Duodenal mucosa (tissue), 2 donors: Measurements from ENCODE around the gene FAM219A.

Source experiments
- H3K27ac ChIP-seq: one replicate; pipeline ENCODE4 v1.7.0; 2013; ENCODE audit warnings: low read depth, low read length
- H3K27me3 ChIP-seq, 2 donors: one replicate each; pipeline ENCODE4 v1.7.0; 2013; ENCODE audit warnings: low read length in 2 of 2, control low read depth in 1 of 2; ENCODE audit not compliant: insufficient read depth in 2 of 2, control insufficient read depth in 1 of 2
- H3K36me3 ChIP-seq, 2 donors: one replicate each; pipeline ENCODE4 v1.7.0; 2013; ENCODE audit warnings: low read length in 2 of 2, control low read depth in 1 of 2; ENCODE audit not compliant: insufficient read depth in 2 of 2, control insufficient read depth in 1 of 2
- H3K4me1 ChIP-seq, 2 donors: one replicate each; pipeline ENCODE4 v1.7.0; 2013; ENCODE audit warnings: low read length in 2 of 2, control low read depth in 1 of 2; ENCODE audit not compliant: insufficient read depth in 2 of 2, control insufficient read depth in 1 of 2
- H3K4me3 ChIP-seq, 2 donors: one replicate each; pipeline ENCODE4 v1.7.0; 2013; ENCODE audit warnings: low read length in 2 of 2, low read depth in 1 of 2
- H3K9ac ChIP-seq, 2 donors: one replicate each; pipeline ENCODE4 v1.7.0; 2013; ENCODE audit warnings: low read length in 2 of 2, low read depth in 1 of 2
- H3K9me3 ChIP-seq, 2 donors: one replicate each; pipeline ENCODE4 v1.7.0; 2013; ENCODE audit warnings: low read length in 2 of 2, control low read depth in 1 of 2; ENCODE audit not compliant: control insufficient read depth in 1 of 2

FAM219A gene

DNA sequence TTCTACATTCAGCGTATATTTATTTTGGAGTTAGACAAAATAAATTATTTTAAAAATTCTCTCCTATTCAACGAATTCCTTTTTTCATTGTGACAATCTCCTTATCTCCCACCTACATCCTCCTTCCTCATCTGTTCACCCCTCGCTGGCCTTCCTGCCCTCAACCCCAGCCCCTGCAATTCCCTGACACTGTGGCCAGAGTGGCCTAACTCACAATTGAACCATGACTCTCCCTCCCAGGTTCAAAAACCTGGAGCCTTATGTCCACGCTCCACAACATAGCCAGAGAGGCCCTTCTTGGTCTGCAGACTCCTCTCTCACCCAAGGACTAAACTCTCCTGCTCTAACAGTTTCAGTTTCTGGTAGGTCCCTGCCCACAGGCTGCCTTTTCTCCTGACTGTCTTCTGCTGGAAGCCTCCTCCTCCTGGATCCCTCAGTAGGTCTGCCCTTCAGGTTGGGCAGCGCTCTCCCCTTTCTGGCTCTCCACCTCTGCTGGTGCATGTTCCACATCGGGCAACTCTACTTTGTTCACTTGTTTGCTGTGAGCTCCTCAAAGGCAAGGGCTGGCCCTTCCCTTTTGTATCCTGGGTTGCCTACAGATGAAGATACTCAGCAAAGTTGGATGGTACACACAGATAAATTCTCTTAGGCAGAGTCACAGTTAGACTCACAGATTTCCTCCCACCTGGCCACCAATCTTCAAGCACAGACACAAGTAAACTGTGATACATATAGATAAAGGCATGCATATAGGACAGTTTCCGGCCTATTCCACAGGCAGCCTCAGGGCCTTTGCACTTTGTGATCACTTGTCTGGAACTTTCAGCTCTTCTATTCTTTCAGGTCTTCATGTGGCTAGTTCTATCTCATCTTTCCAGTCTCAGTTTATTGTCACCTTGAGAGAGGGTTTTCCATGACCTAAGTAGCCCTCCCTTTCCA lies 61.8 kb downstream of the FAM219A start:
- H3K27ac ChIP-seq, result no peak overlapping the region
- no peaks in the 10 kb centered on the region for H3K27me3 ChIP-seq
- no peak overlapping the region for H3K4me3 ChIP-seq
- no peaks in the 10 kb centered on the region for H3K9me3 ChIP-seq
- H3K4me1 ChIP-seq, result no peaks in the 10 kb centered on the region
- H3K36me3 ChIP-seq, result peaks cover 0 to 13% of the 10 kb centered on the region in 2 donors
- H3K9ac ChIP-seq, result no peak overlapping the region

DNA sequence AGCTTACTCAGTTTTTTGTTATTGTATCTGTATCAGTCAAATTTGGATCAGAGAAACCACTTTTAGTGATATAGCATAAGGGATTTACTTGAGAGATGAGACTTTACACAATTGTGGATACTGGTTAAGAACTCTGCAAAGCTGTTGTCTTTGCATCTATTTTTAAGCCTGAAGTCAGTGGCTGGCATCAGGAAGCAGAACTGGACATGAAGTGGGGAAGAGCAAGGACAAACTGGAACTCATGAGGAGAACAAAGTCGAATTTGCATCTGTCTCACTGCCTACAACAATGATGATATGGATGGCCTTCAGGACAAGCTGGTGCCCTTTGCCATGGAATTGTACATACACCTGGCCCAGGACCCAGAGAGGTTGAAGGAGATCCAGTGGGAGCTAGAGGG lies 65.9 kb downstream of the FAM219A start:
- H3K27me3 ChIP-seq, result no peaks in the 10 kb centered on the region
- H3K36me3 ChIP-seq, result peaks cover 0 to 3% of the 10 kb centered on the region in 2 donors
- no peak overlapping the region for H3K9ac ChIP-seq
- no peaks in the 10 kb centered on the region for H3K9me3 ChIP-seq
- H3K27ac ChIP-seq, result no peak overlapping the region
- H3K4me1 ChIP-seq, result no peaks in the 10 kb centered on the region
- H3K4me3 ChIP-seq, result no peak overlapping the region

DNA sequence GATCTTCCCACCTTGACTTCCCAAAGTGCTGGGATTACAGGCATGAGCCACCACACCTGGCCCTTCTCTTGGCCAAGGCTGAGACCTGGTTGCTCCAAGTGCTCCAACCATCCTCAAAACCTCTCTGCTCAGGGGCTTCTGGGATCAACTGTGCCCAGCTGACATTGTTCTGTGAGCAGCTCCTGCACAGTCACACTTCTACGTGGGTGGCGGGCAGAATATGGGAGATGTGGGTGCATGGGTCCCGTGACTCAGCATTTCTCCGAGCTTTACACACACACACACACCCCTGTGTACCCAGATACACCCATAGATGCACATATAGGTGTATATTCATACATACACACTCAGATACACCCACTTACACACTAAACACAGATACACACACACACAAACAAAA lies 71.1 kb downstream of the FAM219A start:
- Histone ChIP-seq H3K36me3 (no peaks in the 10 kb centered on the region), H3K9ac (no peak overlapping the region), H3K9me3 (no peaks in the 10 kb centered on the region), H3K4me1 (peaks cover 0 to 5% of the 10 kb centered on the region in 2 donors), H3K27me3 (no peaks in the 10 kb centered on the region), H3K27ac (no peak overlapping the region), H3K4me3 (no peak overlapping the region)

DNA sequence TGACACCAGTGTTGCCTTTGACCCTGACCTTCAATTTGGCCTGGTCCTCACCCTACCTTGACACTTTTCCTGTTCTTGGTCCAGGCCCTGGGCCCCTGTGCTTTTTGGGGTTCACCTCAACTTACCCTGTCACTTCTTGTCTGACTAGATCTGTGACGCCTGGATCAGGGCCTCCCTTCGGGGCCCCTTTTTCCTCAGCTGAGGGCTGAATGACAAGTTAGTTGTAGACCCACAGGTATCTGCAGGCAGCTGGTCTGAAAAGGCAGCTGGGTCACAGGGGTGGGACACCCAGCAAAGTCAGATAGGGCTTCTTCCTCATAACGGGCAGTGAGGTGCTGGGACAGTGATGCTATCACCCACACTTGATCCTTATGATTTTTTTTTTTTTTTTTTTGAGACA lies 71.7 kb downstream of the FAM219A start:
- H3K9me3 ChIP-seq, result no peaks in the 10 kb centered on the region
- H3K36me3 ChIP-seq, result no peaks in the 10 kb centered on the region
- H3K27me3 ChIP-seq, result no peaks in the 10 kb centered on the region
- H3K27ac ChIP-seq, result no peak overlapping the region
- peaks cover 0 to 5% of the 10 kb centered on the region in 2 donors for H3K4me1 ChIP-seq
- no peak overlapping the region for H3K4me3 ChIP-seq
- H3K9ac ChIP-seq, result no peak overlapping the region

DNA sequence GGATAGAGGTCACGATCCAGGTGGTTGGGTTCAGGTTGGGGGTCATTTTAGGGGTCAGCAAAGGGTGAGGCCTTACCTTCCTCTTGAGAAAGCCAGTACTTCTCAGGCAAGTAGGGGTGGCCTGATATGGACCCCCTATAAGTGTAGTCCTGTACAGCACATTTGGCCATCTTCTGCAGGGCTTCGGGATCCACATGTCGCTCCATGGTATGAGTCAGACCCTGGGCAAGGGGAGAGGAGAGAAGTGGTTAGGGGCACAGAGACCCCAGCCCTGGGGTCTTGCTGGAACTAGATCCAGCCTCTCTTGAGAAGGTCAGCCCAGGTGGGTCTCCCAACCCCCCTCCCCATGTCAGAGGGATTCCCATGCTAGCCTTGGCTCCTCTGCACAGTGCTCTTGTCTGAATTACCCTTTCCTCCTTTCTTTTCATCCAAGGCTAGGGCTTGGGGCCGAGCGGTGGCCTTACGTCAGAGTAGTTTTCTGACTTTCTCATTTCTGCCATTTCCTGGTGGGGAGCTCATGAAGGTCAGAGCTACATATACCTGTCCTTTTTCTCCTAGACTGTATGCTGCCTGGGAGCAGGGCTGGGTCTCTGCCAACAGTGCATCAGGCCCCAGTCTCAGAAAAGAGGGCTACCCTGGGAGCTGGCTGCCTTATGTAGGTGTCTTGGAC lies 72.7 kb downstream of the FAM219A start:
- Histone ChIP-seq H3K36me3 (no peaks in the 10 kb centered on the region), H3K9ac (no peak overlapping the region), H3K27me3 (no peaks in the 10 kb centered on the region), H3K9me3 (no peaks in the 10 kb centered on the region), H3K4me1 (peaks cover 6 to 12% of the 10 kb centered on the region in 2 donors), H3K27ac (no peak overlapping the region), H3K4me3 (no peak overlapping the region)

DNA sequence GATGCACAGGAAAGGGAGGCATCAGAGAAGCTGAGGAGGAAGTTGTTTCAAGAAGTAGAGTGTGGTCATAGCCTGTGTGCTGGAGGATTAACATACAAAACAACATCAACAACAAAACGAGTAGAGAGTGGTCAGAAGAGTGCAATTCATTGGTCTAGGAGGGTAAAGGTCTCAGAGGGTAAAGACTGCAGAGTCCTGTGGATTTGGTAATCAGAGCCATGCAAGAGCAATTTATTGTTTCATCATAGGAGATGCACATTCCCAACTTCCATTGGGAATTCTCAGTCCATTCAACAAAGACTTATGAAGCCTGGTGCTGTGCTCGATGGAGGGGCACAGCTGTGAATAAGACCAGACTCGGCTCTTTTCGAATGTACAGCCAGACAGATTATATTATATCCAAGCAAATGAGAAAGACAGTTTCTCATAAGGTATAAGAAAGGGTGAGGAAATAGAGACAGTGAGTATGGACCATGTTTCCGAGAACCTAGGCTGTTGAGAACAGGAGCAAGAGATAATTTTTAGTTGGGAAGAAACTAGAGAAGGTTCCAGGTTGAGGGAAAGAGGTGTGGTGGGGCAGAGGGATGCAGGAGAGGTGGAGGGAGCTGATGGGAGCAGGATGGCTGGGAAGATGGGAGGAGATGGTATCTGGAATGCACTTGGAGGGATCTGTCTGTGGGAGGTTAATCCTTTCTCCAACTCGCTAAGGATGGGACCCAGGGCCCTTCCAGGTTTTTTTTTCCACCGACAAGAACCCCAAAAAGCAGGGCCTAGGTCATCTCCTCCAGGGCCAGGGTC lies 73.8 kb downstream of the FAM219A start:
- Histone ChIP-seq H3K27ac (no peak overlapping the region), H3K9me3 (no peaks in the 10 kb centered on the region), H3K4me1 (peaks cover 17 to 22% of the 10 kb centered on the region in 2 donors), H3K36me3 (no peaks in the 10 kb centered on the region), H3K4me3 (no peak overlapping the region), H3K27me3 (no peaks in the 10 kb centered on the region), H3K9ac (no peak overlapping the region)

DNA sequence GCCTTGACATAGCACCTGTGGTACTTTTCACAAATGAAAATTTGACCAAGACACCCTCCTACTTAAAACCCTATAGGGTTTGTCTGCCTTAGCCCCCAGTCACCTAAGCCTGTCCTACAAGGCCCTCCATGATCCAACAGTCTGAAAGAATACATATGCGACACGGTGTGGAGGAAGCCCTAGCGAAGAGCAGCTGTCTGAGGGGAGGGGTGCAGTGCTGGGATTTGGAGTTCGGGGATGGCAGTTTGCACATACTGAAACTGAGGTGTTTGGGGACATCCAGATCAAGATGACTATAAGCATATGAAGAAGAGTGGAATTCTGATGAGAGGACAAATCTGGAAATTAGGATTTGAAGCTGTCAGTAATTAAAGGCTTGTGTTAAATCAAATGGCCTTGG lies 74.5 kb downstream of the FAM219A start:
- Histone ChIP-seq H3K27me3 (no peaks in the 10 kb centered on the region), H3K9me3 (no peaks in the 10 kb centered on the region), H3K27ac (no peak overlapping the region), H3K4me1 (peaks cover 23 to 27% of the 10 kb centered on the region in 2 donors), H3K36me3 (no peaks in the 10 kb centered on the region), H3K4me3 (no peak overlapping the region), H3K9ac (no peak overlapping the region)

DNA sequence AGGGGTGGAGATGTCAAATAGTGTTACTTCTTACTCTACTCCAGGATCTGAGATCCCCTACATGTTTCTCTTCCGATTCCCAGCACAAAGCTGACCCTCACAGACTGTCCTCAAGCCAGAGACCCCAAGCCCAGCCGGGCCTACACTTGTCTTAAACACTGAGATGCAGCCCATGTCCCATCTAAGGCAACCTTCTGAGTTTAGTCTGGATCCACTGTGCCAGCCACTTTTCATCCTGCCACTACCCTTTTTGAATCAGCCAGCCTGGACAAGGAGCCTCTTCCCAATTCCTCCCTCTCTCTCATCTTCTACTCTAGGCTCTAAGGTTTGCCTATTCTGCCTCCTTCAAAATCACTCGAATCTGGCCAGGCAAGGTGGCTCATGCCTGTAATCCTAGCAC lies 75.5 kb downstream of the FAM219A start:
- no peaks in the 10 kb centered on the region for H3K27me3 ChIP-seq
- peaks cover 28 to 32% of the 10 kb centered on the region in 2 donors for H3K4me1 ChIP-seq
- no peak overlapping the region for H3K27ac ChIP-seq
- H3K36me3 ChIP-seq, result no peaks in the 10 kb centered on the region
- H3K9me3 ChIP-seq, result no peaks in the 10 kb centered on the region
- no peak overlapping the region for H3K4me3 ChIP-seq
- no peak overlapping the region for H3K9ac ChIP-seq

DNA sequence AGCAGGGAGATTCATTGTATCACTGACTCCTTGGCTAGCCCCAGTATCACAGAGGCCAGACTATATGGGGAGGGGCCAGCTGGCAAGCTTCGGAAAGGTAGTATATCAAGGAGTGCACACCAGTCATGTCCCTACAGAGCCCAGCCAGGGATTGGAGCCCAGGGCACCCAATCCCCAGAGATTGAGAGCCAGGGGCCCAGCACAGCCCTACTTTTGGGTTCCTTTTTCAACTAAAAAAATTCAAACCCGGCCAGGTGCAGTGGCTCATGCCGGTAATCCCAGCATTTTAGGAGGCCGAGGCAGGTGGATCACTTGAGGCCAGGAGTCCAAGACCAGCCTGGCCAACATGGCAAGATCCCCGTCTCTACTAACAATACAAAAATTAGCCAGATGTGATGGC lies 76.3 kb downstream of the FAM219A start:
- Histone ChIP-seq H3K4me1 (peaks cover 28 to 36% of the 10 kb centered on the region in 2 donors), H3K36me3 (no peaks in the 10 kb centered on the region), H3K4me3 (no peak overlapping the region), H3K27ac (no peak overlapping the region), H3K9ac (no peak overlapping the region), H3K27me3 (no peaks in the 10 kb centered on the region), H3K9me3 (no peaks in the 10 kb centered on the region)

DNA sequence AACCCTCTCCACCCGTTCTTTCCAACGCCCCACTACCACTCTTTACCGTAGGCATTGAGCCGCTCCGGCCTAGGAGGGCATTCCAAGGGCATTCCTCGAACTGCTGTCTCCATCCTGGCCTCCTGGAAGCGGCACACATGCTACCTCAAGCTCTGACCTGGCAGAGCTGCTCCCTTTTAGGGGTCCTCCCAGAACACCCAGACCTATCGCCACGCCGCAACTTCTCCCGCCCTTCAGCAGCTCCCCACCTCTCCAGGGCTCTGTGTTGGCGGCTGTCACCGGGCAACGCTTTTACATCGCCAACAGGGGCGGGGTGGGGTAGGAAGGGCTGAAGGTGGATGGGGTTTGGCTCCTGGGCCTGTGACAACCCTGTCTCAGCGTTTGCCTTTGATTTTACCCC lies 77.0 kb downstream of the FAM219A start:
- H3K4me1 ChIP-seq, result peaks cover 28 to 38% of the 10 kb centered on the region in 2 donors
- H3K9me3 ChIP-seq, result no peaks in the 10 kb centered on the region
- peak overlapping the region; percentile 83 to 84 for H3K4me3 ChIP-seq
- H3K27me3 ChIP-seq, result no peaks in the 10 kb centered on the region
- no peaks in the 10 kb centered on the region for H3K36me3 ChIP-seq
- H3K27ac ChIP-seq, result no peak overlapping the region
- H3K9ac ChIP-seq, result peak overlapping the region; percentile 65 to 69
